ENCODE results near the gene C11orf54. TPM values are rescaled to one million over a fixed set of nuclear protein-coding genes. Genes with fewer than 3 reads are reported as not detected.

C11orf54 gene
- total RNA-seq = 29.7 TPM
- 24.7 TPM for polyA plus RNA-seq
- long read RNA-seq, donor 1, partial matches to known transcripts = 0 of 1 reads
- long read RNA-seq, donor 1, other reads (novel, unspliced or antisense) = 0 of 1 reads
- long read RNA-seq, donor 2 = 0 reads
- long read RNA-seq, donor 3, transcript C11orf54-202 (9 exons, 1,733 nt) = major isoform, 8 of 11 reads
- long read RNA-seq, donor 3, partial matches to known transcripts = 0 of 11 reads
- long read RNA-seq, donor 3, other reads (novel, unspliced or antisense) = 0 of 11 reads
- long read RNA-seq, donor 4 = 0 reads
- long read RNA-seq, donor 5, transcript C11orf54-202 (9 exons, 1,733 nt) = major isoform, 6 of 28 reads
- long read RNA-seq, donor 5, partial matches to known transcripts = 19 of 28 reads
- long read RNA-seq, donor 5, other reads (novel, unspliced or antisense) = 0 of 28 reads
- long read RNA-seq, donor 6, full-length matches to known transcripts = 6 of 6 reads
- long read RNA-seq, donor 6, partial matches to known transcripts = 0 of 6 reads
- long read RNA-seq, donor 6, other reads (novel, unspliced or antisense) = 0 of 6 reads
- long read RNA-seq, donor 7, full-length matches to known transcripts = 8 of 8 reads
- long read RNA-seq, donor 7, partial matches to known transcripts = 0 of 8 reads
- long read RNA-seq, donor 7, other reads (novel, unspliced or antisense) = 0 of 8 reads
- long read RNA-seq, donor 8, partial matches to known transcripts = 0 of 1 reads
- long read RNA-seq, donor 8, other reads (novel, unspliced or antisense) = 0 of 1 reads
- long read RNA-seq, donor 9, partial matches to known transcripts = 0 of 4 reads
- long read RNA-seq, donor 9, other reads (novel, unspliced or antisense) = 0 of 4 reads
- long read RNA-seq, donor 10, full-length matches to known transcripts = 11 of 11 reads
- long read RNA-seq, donor 10, partial matches to known transcripts = 0 of 11 reads
- long read RNA-seq, donor 10, other reads (novel, unspliced or antisense) = 0 of 11 reads

GRCh38 chr11:93741094-93741881 lies at the start of gene C11orf54, which contains the start of gene TAF1D:
Gene C11orf54, plus strand, starts transcription at chr11:93741672. Its CDS starts 5,722 bp downstream, at chr11:93747394.
Gene TAF1D, minus strand, starts transcription at chr11:93741495. Its CDS starts 2,191 bp downstream, at chr11:93739304.
- DNase-seq (ENCODE audit: low read depth in 6 of 9, low spot score in 9 of 9) = peak; percentile 95 to 99 (median 98)
- peaks cover 0 to 10% of the 10 kb centered on the region in 2 donors for H3K9me3 ChIP-seq (ENCODE audit: control insufficient read depth in 2 of 2, insufficient read depth in 1 of 2, low read length in 1 of 2)
- H3K4me3 ChIP-seq (ENCODE audit: low read length in 2 of 2) = peak within 1 kb of the TSS; percentile 83 to 100
- under 1% methylated on average over 65 of the region's 65 CpGs for WGBS
- no peaks in the 10 kb centered on the region for H3K27me3 ChIP-seq (ENCODE audit: control insufficient read depth in 2 of 2, insufficient read depth in 1 of 2, low read length in 1 of 2)
- H3K27ac ChIP-seq (ENCODE audit: low read depth in 1 of 2, low read length in 1 of 2) = peak within 1 kb of the TSS; percentile 93 to 98
- peaks cover 0 to 34% of the 10 kb centered on the region in 2 donors for H3K36me3 ChIP-seq (ENCODE audit: control insufficient read depth in 2 of 2, insufficient read depth in 2 of 2, low read length in 1 of 2)
- peaks cover 9 to 21% of the 10 kb centered on the region in 2 donors for H3K4me1 ChIP-seq (ENCODE audit: control insufficient read depth in 2 of 2, insufficient read depth in 2 of 2, low read length in 2 of 2)

GRCh38 chr11:93694109-93694508 lies 47.4 kb upstream of the C11orf54 start:
- Histone ChIP-seq H3K4me1 (ENCODE audit: control insufficient read depth in 2 of 2, insufficient read depth in 2 of 2, low read length in 2 of 2) (no peaks in the 10 kb centered on the region), H3K27me3 (ENCODE audit: control insufficient read depth in 2 of 2, insufficient read depth in 1 of 2, low read length in 1 of 2) (no peaks in the 10 kb centered on the region), H3K4me3 (ENCODE audit: low read length in 2 of 2) (no peak overlapping the region), H3K36me3 (ENCODE audit: control insufficient read depth in 2 of 2, insufficient read depth in 2 of 2, low read length in 1 of 2) (peaks cover 28 to 70% of the 10 kb centered on the region in 2 donors), H3K9me3 (ENCODE audit: control insufficient read depth in 2 of 2, insufficient read depth in 1 of 2, low read length in 1 of 2) (no peaks in the 10 kb centered on the region), H3K27ac (ENCODE audit: low read depth in 1 of 2, low read length in 1 of 2) (no peak overlapping the region)
- DNase-seq (ENCODE audit: low read depth in 6 of 9, low spot score in 9 of 9) = no peak
- WGBS = 98% methylated on average over 2 of the region's 2 CpGs

GRCh38 chr11:93694557-93694956 lies 46.9 kb upstream of the C11orf54 start:
- Histone ChIP-seq H3K4me3 (ENCODE audit: low read length in 2 of 2) (no peak overlapping the region), H3K36me3 (ENCODE audit: control insufficient read depth in 2 of 2, insufficient read depth in 2 of 2, low read length in 1 of 2) (peaks cover 24 to 70% of the 10 kb centered on the region in 2 donors), H3K27ac (ENCODE audit: low read depth in 1 of 2, low read length in 1 of 2) (no peak overlapping the region), H3K4me1 (ENCODE audit: control insufficient read depth in 2 of 2, insufficient read depth in 2 of 2, low read length in 2 of 2) (no peaks in the 10 kb centered on the region), H3K27me3 (ENCODE audit: control insufficient read depth in 2 of 2, insufficient read depth in 1 of 2, low read length in 1 of 2) (no peaks in the 10 kb centered on the region), H3K9me3 (ENCODE audit: control insufficient read depth in 2 of 2, insufficient read depth in 1 of 2, low read length in 1 of 2) (no peaks in the 10 kb centered on the region)
- DNase-seq (ENCODE audit: low read depth in 6 of 9, low spot score in 9 of 9) = no peak

GRCh38 chr11:93697611-93698010 lies 43.9 kb upstream of the C11orf54 start:
- peaks cover 19 to 66% of the 10 kb centered on the region in 2 donors for H3K36me3 ChIP-seq (ENCODE audit: control insufficient read depth in 2 of 2, insufficient read depth in 2 of 2, low read length in 1 of 2)

GRCh38 chr11:93700830-93701229 lies 40.6 kb upstream of the C11orf54 start:
- Histone ChIP-seq H3K4me3 (ENCODE audit: low read length in 2 of 2) (no peak overlapping the region), H3K4me1 (ENCODE audit: control insufficient read depth in 2 of 2, insufficient read depth in 2 of 2, low read length in 2 of 2) (no peaks in the 10 kb centered on the region), H3K27ac (ENCODE audit: low read depth in 1 of 2, low read length in 1 of 2) (no peak overlapping the region), H3K27me3 (ENCODE audit: control insufficient read depth in 2 of 2, insufficient read depth in 1 of 2, low read length in 1 of 2) (no peaks in the 10 kb centered on the region), H3K9me3 (ENCODE audit: control insufficient read depth in 2 of 2, insufficient read depth in 1 of 2, low read length in 1 of 2) (no peaks in the 10 kb centered on the region), H3K36me3 (ENCODE audit: control insufficient read depth in 2 of 2, insufficient read depth in 2 of 2, low read length in 1 of 2) (peaks cover 20 to 63% of the 10 kb centered on the region in 2 donors)
- WGBS = 99% methylated on average over 3 of the region's 3 CpGs
- DNase-seq (ENCODE audit: low read depth in 6 of 9, low spot score in 9 of 9) = no peak

More at GRCh38 chr11:93697611-93698010, 43.9 kb upstream of the C11orf54 start:
- Histone ChIP-seq H3K9me3 (ENCODE audit: control insufficient read depth in 2 of 2, insufficient read depth in 1 of 2, low read length in 1 of 2) (no peaks in the 10 kb centered on the region), H3K4me3 (ENCODE audit: low read length in 2 of 2) (no peak overlapping the region), H3K27me3 (ENCODE audit: control insufficient read depth in 2 of 2, insufficient read depth in 1 of 2, low read length in 1 of 2) (no peaks in the 10 kb centered on the region), H3K27ac (ENCODE audit: low read depth in 1 of 2, low read length in 1 of 2) (no peak overlapping the region), H3K4me1 (ENCODE audit: control insufficient read depth in 2 of 2, insufficient read depth in 2 of 2, low read length in 2 of 2) (no peaks in the 10 kb centered on the region)
- no peak for DNase-seq (ENCODE audit: low read depth in 6 of 9, low spot score in 9 of 9)
- 98% methylated on average over 4 of the region's 4 CpGs for WGBS

- Histone ChIP-seq H3K27me3 (ENCODE audit: control insufficient read depth in 2 of 2, insufficient read depth in 1 of 2, low read length in 1 of 2) (no peaks in the 10 kb centered on the region), H3K4me3 (ENCODE audit: low read length in 2 of 2) (no peak overlapping the region), H3K4me1 (ENCODE audit: control insufficient read depth in 2 of 2, insufficient read depth in 2 of 2, low read length in 2 of 2) (no peaks in the 10 kb centered on the region), H3K27ac (ENCODE audit: low read depth in 1 of 2, low read length in 1 of 2) (no peak overlapping the region), H3K9me3 (ENCODE audit: control insufficient read depth in 2 of 2, insufficient read depth in 1 of 2, low read length in 1 of 2) (no peaks in the 10 kb centered on the region), H3K36me3 (ENCODE audit: control insufficient read depth in 2 of 2, insufficient read depth in 2 of 2, low read length in 1 of 2) (peaks cover 16 to 58% of the 10 kb centered on the region in 2 donors)
- no peak for DNase-seq (ENCODE audit: low read depth in 6 of 9, low spot score in 9 of 9)
- WGBS = 99% methylated on average over 2 of the region's 2 CpGs
Measured at GRCh38 chr11:93704237-93704636, 37.2 kb upstream of the C11orf54 start.

- no peaks in the 10 kb centered on the region for H3K27me3 ChIP-seq (ENCODE audit: control insufficient read depth in 2 of 2, insufficient read depth in 1 of 2, low read length in 1 of 2)
- no peak overlapping the region for H3K4me3 ChIP-seq (ENCODE audit: low read length in 2 of 2)
- WGBS = 97% methylated on average over 1 of the region's 1 CpG
- H3K36me3 ChIP-seq (ENCODE audit: control insufficient read depth in 2 of 2, insufficient read depth in 2 of 2, low read length in 1 of 2) = peaks cover 27 to 47% of the 10 kb centered on the region in 2 donors
- H3K9me3 ChIP-seq (ENCODE audit: control insufficient read depth in 2 of 2, insufficient read depth in 1 of 2, low read length in 1 of 2) = no peaks in the 10 kb centered on the region
- no peak for DNase-seq (ENCODE audit: low read depth in 6 of 9, low spot score in 9 of 9)
- H3K27ac ChIP-seq (ENCODE audit: low read depth in 1 of 2, low read length in 1 of 2) = no peak overlapping the region
- no peaks in the 10 kb centered on the region for H3K4me1 ChIP-seq (ENCODE audit: control insufficient read depth in 2 of 2, insufficient read depth in 2 of 2, low read length in 2 of 2)
Measured at GRCh38 chr11:93710239-93710638, 31.2 kb upstream of the C11orf54 start.

- Histone ChIP-seq H3K27me3 (ENCODE audit: control insufficient read depth in 2 of 2, insufficient read depth in 1 of 2, low read length in 1 of 2) (no peaks in the 10 kb centered on the region), H3K36me3 (ENCODE audit: control insufficient read depth in 2 of 2, insufficient read depth in 2 of 2, low read length in 1 of 2) (peaks cover 27 to 53% of the 10 kb centered on the region in 2 donors), H3K4me3 (ENCODE audit: low read length in 2 of 2) (no peak overlapping the region), H3K27ac (ENCODE audit: low read depth in 1 of 2, low read length in 1 of 2) (no peak overlapping the region), H3K9me3 (ENCODE audit: control insufficient read depth in 2 of 2, insufficient read depth in 1 of 2, low read length in 1 of 2) (no peaks in the 10 kb centered on the region), H3K4me1 (ENCODE audit: control insufficient read depth in 2 of 2, insufficient read depth in 2 of 2, low read length in 2 of 2) (peaks cover 0 to 2% of the 10 kb centered on the region in 2 donors)
- DNase-seq (ENCODE audit: low read depth in 6 of 9, low spot score in 9 of 9) = no peak
Measured at GRCh38 chr11:93712678-93713077, 28.8 kb upstream of the C11orf54 start.
